GM21737 (cell line): ENCODE measurements around the gene ARFGAP2.

ENCODE experiments used
- ATAC-seq: cut with Tn5 transposase; IDR thresholded peaks from one replicate; pipeline ENCODE4 v1.9.1; 2021; ENCODE audit warnings: mild to moderate bottlenecking, moderate library complexity; ENCODE audit not compliant: unreplicated experiment

The ARFGAP2 gene

GRCh38 chr11:47171856-47172255 lies 4.8 kb downstream of the ARFGAP2 start:
- ATAC-seq = no peak

GRCh38 chr11:47171061-47171838 lies 5.4 kb downstream of the ARFGAP2 start:
- no peak for ATAC-seq

- ATAC-seq = no peak
Measured at GRCh38 chr11:47166368-47166767, 10.3 kb downstream of the ARFGAP2 start.

- ATAC-seq = no peak
Measured at GRCh38 chr11:47165253-47165840, 11.3 kb downstream of the ARFGAP2 start.

GRCh38 chr11:47164321-47164720 lies 12.4 kb downstream of the ARFGAP2 start:
- ATAC-seq = no peak

- no peak for ATAC-seq
Measured at GRCh38 chr11:47163898-47164297, 12.8 kb downstream of the ARFGAP2 start.

- no peak for ATAC-seq
Measured at GRCh38 chr11:47163193-47163592, 13.5 kb downstream of the ARFGAP2 start.

- ATAC-seq = no peak
Measured at GRCh38 chr11:47162426-47162825, 14.3 kb downstream of the ARFGAP2 start.

GRCh38 chr11:47161890-47162289 lies 14.8 kb downstream of the ARFGAP2 start:
- ATAC-seq = no peak

- ATAC-seq = peak; percentile 55
Measured at GRCh38 chr11:47161134-47161854, 15.4 kb downstream of the ARFGAP2 start.

GRCh38 chr11:47160753-47161133 lies 15.9 kb downstream of the ARFGAP2 start:
- ATAC-seq = peak; percentile 12

GRCh38 chr11:47158242-47158641 lies 18.4 kb downstream of the ARFGAP2 start:
- ATAC-seq = no peak

GRCh38 chr11:47157805-47158204 lies 18.9 kb downstream of the ARFGAP2 start:
- ATAC-seq = no peak

GRCh38 chr11:47156951-47157350 lies 19.7 kb downstream of the ARFGAP2 start:
- no peak for ATAC-seq

GRCh38 chr11:47156333-47156732 lies 20.3 kb downstream of the ARFGAP2 start:
- no peak for ATAC-seq

GRCh38 chr11:47155879-47156278 lies 20.8 kb downstream of the ARFGAP2 start:
- ATAC-seq = no peak

- peak; percentile 53 for ATAC-seq
Measured at GRCh38 chr11:47154616-47155570, 21.8 kb downstream of the ARFGAP2 start.

- no peak for ATAC-seq
Measured at GRCh38 chr11:47152953-47153950, 23.4 kb downstream of the ARFGAP2 start.

- ATAC-seq = no peak
Measured at GRCh38 chr11:47152126-47152952, 24.3 kb downstream of the ARFGAP2 start.
